ENCODE data around the gene MPC1.

DNA sequence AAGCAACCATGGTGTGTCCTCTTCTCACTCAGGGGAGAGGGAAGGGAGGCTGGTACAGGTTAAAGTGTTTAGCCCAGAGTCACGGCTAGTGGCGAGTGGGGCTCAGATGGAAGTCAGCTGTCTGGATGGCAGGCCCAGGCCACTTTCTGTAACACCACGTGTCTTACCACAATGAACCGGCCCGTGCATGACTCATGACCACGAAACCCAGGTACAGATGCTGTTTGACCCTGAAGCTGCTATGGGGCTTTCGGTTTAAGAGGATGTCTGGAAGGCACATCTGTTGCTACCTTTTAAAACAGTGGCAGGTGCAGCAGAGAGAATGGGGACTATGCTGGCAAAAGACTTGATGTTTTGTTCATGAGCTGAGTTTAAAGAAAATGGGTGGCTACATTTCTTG, 36.5 kb upstream of the MPC1 start:
- TF ChIP-seq, protein P1, sequence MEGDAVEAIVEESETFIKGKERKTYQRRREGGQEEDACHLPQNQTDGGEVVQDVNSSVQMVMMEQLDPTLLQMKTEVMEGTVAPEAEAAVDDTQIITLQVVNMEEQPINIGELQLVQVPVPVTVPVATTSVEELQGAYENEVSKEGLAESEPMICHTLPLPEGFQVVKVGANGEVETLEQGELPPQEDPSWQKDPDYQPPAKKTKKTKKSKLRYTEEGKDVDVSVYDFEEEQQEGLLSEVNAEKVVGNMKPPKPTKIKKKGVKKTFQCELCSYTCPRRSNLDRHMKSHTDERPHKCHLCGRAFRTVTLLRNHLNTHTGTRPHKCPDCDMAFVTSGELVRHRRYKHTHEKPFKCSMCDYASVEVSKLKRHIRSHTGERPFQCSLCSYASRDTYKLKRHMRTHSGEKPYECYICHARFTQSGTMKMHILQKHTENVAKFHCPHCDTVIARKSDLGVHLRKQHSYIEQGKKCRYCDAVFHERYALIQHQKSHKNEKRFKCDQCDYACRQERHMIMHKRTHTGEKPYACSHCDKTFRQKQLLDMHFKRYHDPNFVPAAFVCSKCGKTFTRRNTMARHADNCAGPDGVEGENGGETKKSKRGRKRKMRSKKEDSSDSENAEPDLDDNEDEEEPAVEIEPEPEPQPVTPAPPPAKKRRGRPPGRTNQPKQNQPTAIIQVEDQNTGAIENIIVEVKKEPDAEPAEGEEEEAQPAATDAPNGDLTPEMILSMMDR (IDR thresholded peaks at IDR 0.05), result no peak
- TF ChIP-seq POLR2A (IDR thresholded peaks at IDR 0.05), result no peak
- TF ChIP-seq POLR2AphosphoS5 (IDR thresholded peaks at IDR 0.05), result no peak
